SK-N-SH treated with all-trans-retinoic acid at 6 μM for 48 hours (cell line): Measurements from ENCODE around the gene HECTD1.
"Not testable (repeated sequence)": the region's sequence is repeated elsewhere in the genome, so short reads cannot be mapped to it uniquely, and the experiment has no call there.

Source experiments
- BACH2 ChIP-seq: fragments of 250-450 bp; sonication (Bioruptor Pico); IDR thresholded peaks from 2 replicates; pipeline ENCODE4 v1.9.0; 2021; ENCODE audit warnings: mild to moderate bottlenecking, borderline replicate concordance
- ISL1 ChIP-seq: fragments of 250-450 bp; sonication (Bioruptor Pico); IDR thresholded peaks from 2 replicates; pipeline ENCODE4 v2.1.2; 2022; ENCODE audit warnings: mild to moderate bottlenecking, moderate library complexity
- ZFP3 ChIP-seq: fragments of 250-450 bp; sonication (Bioruptor Pico); IDR thresholded peaks from 2 replicates; pipeline ENCODE4 v1.5.0; 2020; ENCODE audit warnings: mild to moderate bottlenecking, moderate library complexity
- ZFP30 ChIP-seq: fragments of 450-650 bp; formaldehyde crosslinking; IDR thresholded peaks from 2 replicates; pipeline ENCODE4 v1.5.0; 2022; ENCODE audit warnings: mild to moderate bottlenecking, moderate library complexity
- TF ChIP-seq, protein P1 (sequence below): fragments of 250-450 bp; sonication (Bioruptor Pico); IDR thresholded peaks from 2 replicates; pipeline ENCODE4 v1.5.1; 2020; ENCODE audit warnings: low read depth, mild to moderate bottlenecking, moderate library complexity
- TF ChIP-seq, protein P2 (sequence below): fragments of 250-450 bp; sonication (Bioruptor Pico); IDR thresholded peaks from 2 replicates; pipeline ENCODE4 v1.8.0; 2020; ENCODE audit warnings: mild to moderate bottlenecking, moderate library complexity, borderline replicate concordance

DNA sequence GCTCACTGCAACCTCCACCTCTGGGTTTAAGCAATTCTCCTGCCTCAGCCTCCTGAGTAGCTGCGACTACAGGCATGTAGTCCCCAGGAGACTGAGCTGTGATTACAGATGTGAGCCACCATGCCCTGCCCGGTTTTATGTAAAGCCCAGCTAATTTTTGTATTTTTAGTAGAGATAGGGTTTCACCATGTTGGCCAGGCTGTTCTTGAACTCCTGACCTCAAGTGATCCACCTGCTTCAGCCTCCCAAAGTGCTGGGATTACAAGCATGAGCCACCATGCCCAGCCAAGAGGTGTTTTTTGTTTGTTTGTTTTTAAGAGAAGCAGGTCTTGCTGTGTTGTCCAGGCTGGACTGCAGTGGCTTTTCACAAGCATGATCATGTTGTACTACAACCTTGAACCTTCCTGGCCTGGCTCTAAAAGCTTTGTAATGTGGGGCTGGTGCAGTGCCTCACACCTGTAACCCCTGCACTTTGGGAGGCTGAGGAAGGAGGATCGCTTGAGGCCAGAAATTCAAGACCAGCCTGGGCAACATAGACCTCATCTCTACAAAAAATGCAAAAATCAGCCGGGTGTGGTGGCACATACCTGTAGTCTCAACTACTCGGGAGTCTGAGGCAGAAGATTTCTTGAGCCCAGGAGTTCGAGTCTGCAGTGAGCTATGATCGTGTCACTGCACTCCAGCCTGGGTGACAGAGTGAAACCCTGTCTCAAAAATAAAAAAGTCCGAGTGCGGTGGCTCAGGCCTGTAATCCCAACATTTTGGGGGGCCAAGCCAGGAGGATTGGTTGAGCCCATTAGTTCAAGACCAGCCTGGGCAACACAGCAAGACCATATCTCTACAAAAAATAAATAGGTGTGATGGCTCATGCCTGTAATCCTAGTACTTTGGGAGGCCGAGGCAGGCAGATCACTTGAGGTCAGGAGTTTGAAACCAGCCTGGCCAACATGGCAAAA lies 113.4 kb downstream of the HECTD1 start:
- not testable (repeated sequence) for TF ChIP-seq ZFP3, ISL1, BACH2, ZFP30 (CRISPR knock-in tag)
- TF ChIP-seq, protein P1, sequence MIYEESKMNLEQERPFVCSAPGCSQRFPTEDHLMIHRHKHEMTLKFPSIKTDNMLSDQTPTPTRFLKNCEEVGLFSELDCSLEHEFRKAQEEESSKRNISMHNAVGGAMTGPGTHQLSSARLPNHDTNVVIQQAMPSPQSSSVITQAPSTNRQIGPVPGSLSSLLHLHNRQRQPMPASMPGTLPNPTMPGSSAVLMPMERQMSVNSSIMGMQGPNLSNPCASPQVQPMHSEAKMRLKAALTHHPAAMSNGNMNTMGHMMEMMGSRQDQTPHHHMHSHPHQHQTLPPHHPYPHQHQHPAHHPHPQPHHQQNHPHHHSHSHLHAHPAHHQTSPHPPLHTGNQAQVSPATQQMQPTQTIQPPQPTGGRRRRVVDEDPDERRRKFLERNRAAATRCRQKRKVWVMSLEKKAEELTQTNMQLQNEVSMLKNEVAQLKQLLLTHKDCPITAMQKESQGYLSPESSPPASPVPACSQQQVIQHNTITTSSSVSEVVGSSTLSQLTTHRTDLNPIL (CRISPR knock-in tag) = not testable (repeated sequence)
- TF ChIP-seq, protein P2, sequence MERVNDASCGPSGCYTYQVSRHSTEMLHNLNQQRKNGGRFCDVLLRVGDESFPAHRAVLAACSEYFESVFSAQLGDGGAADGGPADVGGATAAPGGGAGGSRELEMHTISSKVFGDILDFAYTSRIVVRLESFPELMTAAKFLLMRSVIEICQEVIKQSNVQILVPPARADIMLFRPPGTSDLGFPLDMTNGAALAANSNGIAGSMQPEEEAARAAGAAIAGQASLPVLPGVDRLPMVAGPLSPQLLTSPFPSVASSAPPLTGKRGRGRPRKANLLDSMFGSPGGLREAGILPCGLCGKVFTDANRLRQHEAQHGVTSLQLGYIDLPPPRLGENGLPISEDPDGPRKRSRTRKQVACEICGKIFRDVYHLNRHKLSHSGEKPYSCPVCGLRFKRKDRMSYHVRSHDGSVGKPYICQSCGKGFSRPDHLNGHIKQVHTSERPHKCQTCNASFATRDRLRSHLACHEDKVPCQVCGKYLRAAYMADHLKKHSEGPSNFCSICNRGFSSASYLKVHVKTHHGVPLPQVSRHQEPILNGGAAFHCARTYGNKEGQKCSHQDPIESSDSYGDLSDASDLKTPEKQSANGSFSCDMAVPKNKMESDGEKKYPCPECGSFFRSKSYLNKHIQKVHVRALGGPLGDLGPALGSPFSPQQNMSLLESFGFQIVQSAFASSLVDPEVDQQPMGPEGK (CRISPR knock-in tag) = not testable (repeated sequence)
